Prostate gland (tissue), 2 donors: ENCODE data around the gene CREB5. TPM values are rescaled to one million over a fixed set of nuclear protein-coding genes. Genes with fewer than 3 reads are reported as not detected.

ENCODE experiments used
- DNase-seq: peaks from one replicate; pipeline ENCODE4 v3.0.0-alpha.2; 2019; ENCODE audit warnings: low spot score
- H3K27ac ChIP-seq, 2 donors: fragments of 200-600 bp; sonication (generic); 2 replicates each; pipeline ENCODE4 v1.5.1; 2017 to 2019
- H3K27me3 ChIP-seq: fragments of 200-600 bp; sonication (generic); replicated peaks from 2 replicates; pipeline ENCODE4 v1.5.1; 2019; ENCODE audit not compliant: insufficient read depth
- H3K36me3 ChIP-seq, 2 donors: fragments of 200-600 bp; sonication (generic); 1 replicate in 1 of 2; 2 replicates in 1 of 2; pipeline versions ENCODE4 v1.5.1 to v1.8.1; 2017 to 2019
- H3K4me1 ChIP-seq: fragments of 200-600 bp; sonication (generic); replicated peaks from 2 replicates; pipeline ENCODE4 v1.5.1; 2019
- H3K4me3 ChIP-seq, 2 donors: fragments of 200-600 bp; sonication (generic); 2 replicates each; pipeline ENCODE4 v1.5.1; 2017 to 2019
- H3K9me3 ChIP-seq: fragments of 200-600 bp; sonication (generic); 2 replicates; pipeline ENCODE4 v1.5.1; 2017
- POLR2A ChIP-seq: fragments of 450-650 bp; IDR thresholded peaks from one replicate; pipeline ENCODE4 v1.6.1; 2016; ENCODE audit warnings: antibody characterized with exemption, mild to moderate bottlenecking
- POLR2AphosphoS5 ChIP-seq: sonication (generic); formaldehyde crosslinking; IDR thresholded peaks from one replicate; pipeline ENCODE4 v1.6.1; 2017; ENCODE audit warnings: antibody characterized with exemption
- WGBS: methylation state at CpG from one replicate; pipeline ENCODE4 v1.1.5; 2018; 5-methylcytosine and 5-hydroxymethylcytosine counted together
- intact Hi-C: fragments of 100-400 bp; cut with DNase I; formaldehyde crosslinking; loops from one replicate; pipeline ENCODE4 v1.14.2; 2022
- total RNA-seq, 2 donors: library from RNA; depleted of rRNA; stranded (reverse); fragments of >200 nt; gene quantifications; one replicate each; pipeline ENCODE4 v1.1.0, GENCODE V29; 2016
- TF ChIP-seq, protein P1 (sequence below), 4 experiments: fragments of 200-600 bp in 2 of 4; fragments of 450-650 bp in 2 of 4; sonication (generic) in 2 of 4; IDR thresholded peaks; 1 replicate in 3 of 4; 2 replicates in 1 of 4; pipeline ENCODE4 v1.5.1; 2016 to 2019; ENCODE audit warnings: antibody characterized with exemption in 4 of 4, mild to moderate bottlenecking in 2 of 4, moderate library complexity in 2 of 4

CREB5 gene
- total RNA-seq, 2 donors from 2014 or later: 0.46 to 3.4 TPM

DNA sequence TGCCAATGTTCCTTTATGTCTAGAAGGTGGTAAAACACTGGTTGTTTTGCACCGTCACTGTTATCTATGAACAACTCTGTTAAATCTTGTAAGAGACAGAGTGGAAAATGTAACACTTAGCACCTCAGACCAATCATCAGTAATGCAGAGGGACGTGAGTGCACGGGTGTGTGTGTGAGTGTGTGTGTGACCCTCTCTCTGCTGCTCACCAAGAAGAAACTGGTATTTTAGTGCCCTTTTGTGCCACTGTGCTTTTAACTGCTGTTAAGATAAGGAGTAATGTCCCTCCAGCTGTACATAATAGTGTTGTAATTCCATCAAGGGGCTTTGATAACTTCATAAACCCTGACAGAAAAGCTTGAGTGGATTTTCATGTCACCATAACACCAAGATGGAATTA lies 130.1 kb downstream of the CREB5 start:
- Histone ChIP-seq H3K27me3 (no peaks in the 10 kb centered on the region), H3K4me1 (no peaks in the 10 kb centered on the region), H3K9me3 (no peaks in the 10 kb centered on the region), H3K4me3 (no peak overlapping the region), H3K36me3 (no peaks in the 10 kb centered on the region), H3K27ac (no peak overlapping the region)
- intact Hi-C loops: no loop called here
- WGBS: 65% methylated on average over 3 of the region's 3 CpGs
- DNase-seq: no peak
- TF ChIP-seq, protein P1, sequence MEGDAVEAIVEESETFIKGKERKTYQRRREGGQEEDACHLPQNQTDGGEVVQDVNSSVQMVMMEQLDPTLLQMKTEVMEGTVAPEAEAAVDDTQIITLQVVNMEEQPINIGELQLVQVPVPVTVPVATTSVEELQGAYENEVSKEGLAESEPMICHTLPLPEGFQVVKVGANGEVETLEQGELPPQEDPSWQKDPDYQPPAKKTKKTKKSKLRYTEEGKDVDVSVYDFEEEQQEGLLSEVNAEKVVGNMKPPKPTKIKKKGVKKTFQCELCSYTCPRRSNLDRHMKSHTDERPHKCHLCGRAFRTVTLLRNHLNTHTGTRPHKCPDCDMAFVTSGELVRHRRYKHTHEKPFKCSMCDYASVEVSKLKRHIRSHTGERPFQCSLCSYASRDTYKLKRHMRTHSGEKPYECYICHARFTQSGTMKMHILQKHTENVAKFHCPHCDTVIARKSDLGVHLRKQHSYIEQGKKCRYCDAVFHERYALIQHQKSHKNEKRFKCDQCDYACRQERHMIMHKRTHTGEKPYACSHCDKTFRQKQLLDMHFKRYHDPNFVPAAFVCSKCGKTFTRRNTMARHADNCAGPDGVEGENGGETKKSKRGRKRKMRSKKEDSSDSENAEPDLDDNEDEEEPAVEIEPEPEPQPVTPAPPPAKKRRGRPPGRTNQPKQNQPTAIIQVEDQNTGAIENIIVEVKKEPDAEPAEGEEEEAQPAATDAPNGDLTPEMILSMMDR (IDR thresholded peaks at IDR 0.05): no peak
- TF ChIP-seq POLR2A (no peak), POLR2AphosphoS5 (no peak)

DNA sequence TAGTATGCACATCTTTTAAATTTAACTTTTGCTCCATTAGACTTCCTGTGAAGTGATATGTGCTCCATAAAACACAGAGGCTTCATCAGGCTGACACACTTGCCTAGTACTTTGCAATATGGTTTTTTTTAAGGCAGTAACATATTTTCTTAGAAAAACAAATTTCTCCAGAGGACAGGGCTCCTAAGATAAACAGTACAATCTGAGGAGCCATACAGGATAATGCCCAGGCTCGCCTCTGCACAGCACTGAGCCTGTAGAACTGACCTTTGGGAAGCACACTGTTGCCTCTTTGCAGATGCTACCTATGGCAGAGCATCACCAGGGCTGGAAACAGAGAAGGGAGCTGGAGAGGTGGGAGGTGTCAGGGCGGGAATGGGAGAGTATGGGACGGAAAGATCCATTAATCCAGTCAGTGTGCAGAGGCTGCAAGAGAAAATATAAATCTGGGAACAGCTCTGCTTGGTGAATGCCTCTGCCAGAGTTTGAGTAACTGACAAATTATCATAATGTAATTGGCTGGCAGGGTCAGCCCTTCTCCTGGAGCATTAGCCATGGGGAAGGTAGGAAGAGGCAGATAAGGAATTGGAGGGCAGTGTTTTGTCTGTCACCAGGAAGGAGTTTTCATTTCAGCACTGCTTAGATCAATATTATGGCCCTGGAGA lies 132.3 kb downstream of the CREB5 start:
- no peak overlapping the region for H3K4me3 ChIP-seq
- no peaks in the 10 kb centered on the region for H3K27me3 ChIP-seq
- H3K4me1 ChIP-seq: no peaks in the 10 kb centered on the region
- intact Hi-C loops: no loop called here
- no peaks in the 10 kb centered on the region for H3K9me3 ChIP-seq
- no peak for DNase-seq
- no peak overlapping the region for H3K27ac ChIP-seq
- 56% methylated on average over 3 of the region's 3 CpGs for WGBS
- TF ChIP-seq, protein P1 (IDR thresholded peaks at IDR 0.05): no peak
- TF ChIP-seq POLR2A (no peak), POLR2AphosphoS5 (no peak)
- H3K36me3 ChIP-seq: no peaks in the 10 kb centered on the region

DNA sequence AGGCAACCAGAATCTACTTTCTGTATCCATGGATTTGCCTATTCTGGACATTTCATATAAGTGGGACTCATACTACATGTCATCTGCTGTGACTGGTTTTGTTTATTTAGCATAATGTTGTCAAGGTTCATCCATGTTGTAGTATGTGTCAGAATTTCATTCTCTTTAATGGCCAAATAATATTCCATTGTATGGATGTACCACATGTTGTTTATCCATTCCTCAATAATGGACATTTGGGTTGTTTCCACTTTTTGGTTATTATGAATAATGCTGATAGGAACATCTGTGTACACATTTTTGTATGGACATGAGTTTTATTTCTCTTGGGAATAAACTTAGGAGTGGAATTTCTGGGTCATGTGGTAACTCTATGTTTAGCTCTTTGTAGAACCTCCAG lies 133.7 kb downstream of the CREB5 start:
- Histone ChIP-seq H3K9me3 (no peaks in the 10 kb centered on the region), H3K27me3 (no peaks in the 10 kb centered on the region), H3K36me3 (no peaks in the 10 kb centered on the region), H3K4me1 (no peaks in the 10 kb centered on the region), H3K27ac (no peak overlapping the region), H3K4me3 (no peak overlapping the region)
- intact Hi-C loops: no loop called here
- DNase-seq: no peak
- TF ChIP-seq, protein P1 (IDR thresholded peaks at IDR 0.05): no peak
- TF ChIP-seq POLR2AphosphoS5: no peak
- no peak for TF ChIP-seq POLR2A

DNA sequence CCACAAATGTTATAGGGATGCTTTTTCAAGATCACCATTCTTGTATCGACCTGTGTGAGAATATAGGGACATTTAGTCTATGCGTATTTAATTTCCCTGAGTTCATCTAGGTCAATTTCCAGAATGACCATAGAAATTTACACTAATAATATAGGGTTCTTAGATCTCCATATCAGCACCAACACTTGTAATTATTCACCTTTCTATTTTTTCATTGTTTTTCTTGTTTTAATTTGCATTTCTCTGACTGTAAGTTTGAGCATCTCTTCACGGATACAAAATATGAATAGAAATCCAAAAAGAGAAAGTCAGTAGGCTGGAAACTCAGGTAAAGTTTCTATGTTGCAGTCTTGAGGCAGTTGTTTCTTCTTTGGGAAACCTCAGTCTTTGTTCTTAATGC lies 134.8 kb downstream of the CREB5 start:
- intact Hi-C loops: no loop called here
- no peaks in the 10 kb centered on the region for H3K27me3 ChIP-seq
- no peak overlapping the region for H3K27ac ChIP-seq
- H3K36me3 ChIP-seq: no peaks in the 10 kb centered on the region
- WGBS: over 99% methylated on average over 3 of the region's 3 CpGs
- TF ChIP-seq, protein P1 (IDR thresholded peaks at IDR 0.05): no peak
- no peaks in the 10 kb centered on the region for H3K9me3 ChIP-seq
- DNase-seq: no peak
- H3K4me3 ChIP-seq: no peak overlapping the region
- no peaks in the 10 kb centered on the region for H3K4me1 ChIP-seq

DNA sequence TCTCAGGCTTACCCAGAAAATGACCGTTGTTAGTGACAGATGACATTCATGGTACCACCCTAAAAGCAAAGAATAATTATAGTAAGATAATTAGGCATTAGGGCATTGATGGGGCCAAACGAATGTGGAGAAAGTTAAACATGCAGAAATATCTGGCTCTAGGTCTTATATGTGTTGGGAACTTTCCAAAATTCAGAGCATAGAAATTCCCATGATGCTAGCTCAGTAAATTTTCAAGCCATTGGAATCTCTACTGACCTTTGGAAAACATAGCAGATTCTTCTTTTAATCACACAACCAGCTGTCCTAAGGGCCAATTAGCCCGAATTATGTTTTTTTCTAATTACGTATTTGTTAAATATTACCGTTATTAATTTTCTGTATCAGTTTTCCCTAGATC lies 136.1 kb downstream of the CREB5 start:
- Histone ChIP-seq H3K4me3 (no peak overlapping the region), H3K36me3 (no peaks in the 10 kb centered on the region), H3K4me1 (no peaks in the 10 kb centered on the region), H3K27me3 (no peaks in the 10 kb centered on the region), H3K9me3 (no peaks in the 10 kb centered on the region), H3K27ac (no peak overlapping the region)
- 87% methylated on average over 5 of the region's 5 CpGs for WGBS
- TF ChIP-seq POLR2AphosphoS5: no peak
- TF ChIP-seq POLR2A: no peak
- TF ChIP-seq, protein P1 (IDR thresholded peaks at IDR 0.05): no peak
- no peak for DNase-seq
- intact Hi-C loops: no loop called here
